ENCODE data around the gene DEFB131A.
A peak's percentile ranks its signal among the peaks of the same experiment; 100 is the strongest.
"Not testable (repeated sequence)": the region's sequence is repeated elsewhere in the genome, so short reads cannot be mapped to it uniquely, and the experiment has no call there.

DEFB131A gene

DNA sequence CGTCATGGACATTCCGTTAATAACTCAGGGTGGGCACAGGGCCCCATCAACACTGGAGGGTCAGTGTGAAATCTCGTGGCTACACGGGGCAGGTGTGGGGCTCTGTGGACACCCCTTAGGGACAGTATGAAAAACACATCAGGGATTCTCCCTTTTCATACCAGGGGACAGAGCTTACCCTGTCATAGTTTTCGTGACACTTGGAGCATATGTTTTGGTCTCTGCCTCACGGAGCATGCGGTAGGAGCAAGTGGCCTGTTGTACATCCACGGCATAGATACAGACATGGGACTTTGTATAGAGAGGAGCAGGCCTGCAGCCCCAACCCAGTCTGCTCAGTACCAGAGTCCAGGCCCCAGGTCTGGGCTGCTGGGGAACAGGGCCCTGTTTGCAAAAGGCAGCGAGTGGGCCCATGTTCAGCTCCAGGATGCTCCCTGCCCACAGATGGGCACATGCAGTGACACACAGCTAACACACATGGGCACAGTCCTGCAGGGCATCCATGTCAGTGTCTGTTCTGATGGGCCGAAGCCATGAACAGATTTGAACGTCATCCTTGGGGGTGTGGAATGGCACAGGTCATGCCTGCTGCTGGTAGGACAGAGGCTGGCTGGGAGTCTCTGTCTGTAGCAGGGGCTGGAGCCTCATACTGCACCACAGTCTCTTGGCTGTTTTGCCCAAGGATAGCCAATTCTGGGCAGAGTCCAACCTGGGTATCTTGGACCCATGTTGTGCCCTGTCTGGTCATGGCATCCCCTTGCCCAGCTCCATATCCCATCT is 50.2 kb downstream of the DEFB131A start:
- not testable (repeated sequence) for DNase-seq (ENCODE audit: low spot score)

- peak; percentile 38 for DNase-seq (ENCODE audit: low spot score)
Measured at GRCh38 chr4:9495443-9495842, 51.2 kb downstream of the DEFB131A start.

DNA sequence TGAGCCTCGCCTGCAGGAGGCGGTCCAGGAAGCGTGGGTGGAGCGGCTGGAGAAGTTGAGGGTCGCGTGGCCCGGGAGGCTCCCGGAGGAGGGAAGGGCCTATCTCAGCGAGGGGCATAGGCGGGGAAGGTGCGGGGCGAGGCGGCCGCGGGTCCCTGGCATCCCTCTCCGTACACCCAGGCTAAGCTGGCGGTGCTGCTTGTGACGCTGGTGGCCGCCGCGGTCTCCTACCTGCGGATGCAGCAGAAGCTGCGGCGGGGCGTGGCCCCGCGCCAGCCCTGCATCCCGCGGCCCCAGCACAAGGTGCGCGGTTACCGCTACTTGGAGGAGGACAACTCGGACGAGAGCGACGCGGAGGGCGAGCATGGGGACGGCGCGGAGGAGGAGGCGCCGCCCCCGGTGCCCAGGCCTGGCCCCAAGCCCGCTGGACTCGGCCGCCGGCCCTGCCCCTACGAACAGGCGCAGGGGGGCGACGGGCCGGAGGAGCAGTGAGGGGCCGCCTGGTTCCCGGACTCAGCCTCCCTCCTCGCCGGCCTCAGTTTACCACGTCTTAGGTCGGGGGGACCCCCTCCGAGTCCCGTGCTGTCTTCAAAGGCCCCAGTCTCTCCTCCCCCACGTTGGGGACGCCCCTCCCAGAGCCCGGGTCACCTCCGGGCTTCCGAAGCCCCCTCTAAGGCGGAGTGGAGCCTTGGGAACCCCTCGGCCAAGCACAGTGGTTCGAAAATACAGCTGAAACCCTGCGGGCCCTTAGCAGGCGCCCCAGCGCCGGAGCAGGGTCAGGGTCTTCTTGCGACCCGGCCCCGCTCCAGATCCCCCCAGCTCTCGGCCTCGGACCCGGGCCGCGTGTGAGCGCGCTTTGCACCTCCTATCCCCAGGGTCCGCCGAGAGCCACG is 53.6 kb downstream of the DEFB131A start:
- DNase-seq (ENCODE audit: low spot score) = not testable (repeated sequence)

GRCh38 chr4:9498468-9499040 is 54.3 kb downstream of the DEFB131A start:
- not testable (repeated sequence) for DNase-seq (ENCODE audit: low spot score)

DNA sequence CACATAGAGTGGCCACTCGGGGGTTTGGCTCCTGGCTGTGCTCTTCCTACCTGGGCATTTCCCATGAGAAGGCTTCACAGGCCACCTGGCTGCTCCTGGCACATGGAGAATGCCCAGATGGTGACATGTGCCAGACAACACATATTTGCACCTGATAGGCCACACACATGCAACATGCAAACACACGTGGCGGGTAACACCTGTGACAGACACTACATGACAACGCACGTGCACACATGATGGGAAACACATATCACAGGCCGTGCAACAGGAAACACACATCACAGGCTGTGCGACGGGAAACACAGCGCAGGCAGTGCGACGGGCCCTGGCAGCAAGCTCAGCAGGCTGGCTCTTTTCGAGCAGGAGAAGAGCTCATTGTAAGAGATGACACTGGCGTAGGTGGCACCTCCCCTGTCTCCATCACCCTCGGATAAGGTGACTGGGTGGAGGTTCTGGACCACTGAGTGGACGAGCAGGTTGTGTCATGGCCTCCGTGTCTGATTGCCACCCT is 55.8 kb downstream of the DEFB131A start:
- not testable (repeated sequence) for DNase-seq (ENCODE audit: low spot score)
